KMS-11 (cell line): Measurements from ENCODE around the gene PHB1.

Experiments
- H2AFZ ChIP-seq: fragments of 200-600 bp; sonication (generic); 2 replicates; pipeline ENCODE4 v1.6.1; 2016; ENCODE audit warnings: antibody characterized with exemption, mixed run types, low read depth
- H3K27ac ChIP-seq: fragments of 200-600 bp; sonication (generic); 2 replicates; pipeline ENCODE4 v1.6.1; 2016; ENCODE audit warnings: mild to moderate bottlenecking, mixed run types
- H3K27me3 ChIP-seq: fragments of 200-600 bp; sonication (generic); 2 replicates; pipeline ENCODE4 v1.6.1; 2017; ENCODE audit warnings: mild to moderate bottlenecking, low read depth, mixed run types, moderate library complexity; ENCODE audit not compliant: insufficient read depth
- H3K36me3 ChIP-seq: fragments of 200-600 bp; sonication (generic); 2 replicates; pipeline ENCODE4 v1.6.1; 2017; ENCODE audit warnings: mild to moderate bottlenecking, mixed run types; ENCODE audit not compliant: insufficient read depth
- H3K4me1 ChIP-seq: fragments of 200-600 bp; sonication (generic); 2 replicates; pipeline ENCODE4 v1.6.1; 2016; ENCODE audit warnings: mild to moderate bottlenecking, low read depth, mixed run types; ENCODE audit not compliant: poor library complexity, severe bottlenecking
- H3K4me2 ChIP-seq: fragments of 200-600 bp; sonication (generic); 2 replicates; pipeline ENCODE4 v1.7.0; 2016; ENCODE audit warnings: mild to moderate bottlenecking, mixed run types
- H3K4me3 ChIP-seq: fragments of 200-600 bp; sonication (generic); IDR thresholded peaks from 2 replicates; pipeline ENCODE4 v1.6.1; 2017; ENCODE audit warnings: low read depth, low read length, mixed read lengths; ENCODE audit not compliant: insufficient read depth
- H3K79me2 ChIP-seq: fragments of 200-600 bp; sonication (generic); 2 replicates; pipeline ENCODE4 v1.6.1; 2016; ENCODE audit warnings: low read depth, mixed run types; ENCODE audit not compliant: insufficient read depth
- H3K9ac ChIP-seq: fragments of 200-600 bp; sonication (generic); 2 replicates; pipeline ENCODE4 v1.6.1; 2016; ENCODE audit warnings: mild to moderate bottlenecking, mixed run types
- H4K20me1 ChIP-seq: fragments of 200-600 bp; sonication (generic); 2 replicates; pipeline ENCODE4 v1.6.1; 2016; ENCODE audit warnings: mild to moderate bottlenecking, mixed run types; ENCODE audit not compliant: insufficient read depth
- TF ChIP-seq, protein P1 (sequence below): fragments of 200-600 bp; sonication (generic); conservative IDR thresholded peaks from 2 replicates; pipeline ENCODE4 v1.6.1; 2017; ENCODE audit warnings: low read depth, mild to moderate bottlenecking, antibody characterized with exemption, low read length, moderate library complexity, mixed read lengths

Gene PHB1

DNA sequence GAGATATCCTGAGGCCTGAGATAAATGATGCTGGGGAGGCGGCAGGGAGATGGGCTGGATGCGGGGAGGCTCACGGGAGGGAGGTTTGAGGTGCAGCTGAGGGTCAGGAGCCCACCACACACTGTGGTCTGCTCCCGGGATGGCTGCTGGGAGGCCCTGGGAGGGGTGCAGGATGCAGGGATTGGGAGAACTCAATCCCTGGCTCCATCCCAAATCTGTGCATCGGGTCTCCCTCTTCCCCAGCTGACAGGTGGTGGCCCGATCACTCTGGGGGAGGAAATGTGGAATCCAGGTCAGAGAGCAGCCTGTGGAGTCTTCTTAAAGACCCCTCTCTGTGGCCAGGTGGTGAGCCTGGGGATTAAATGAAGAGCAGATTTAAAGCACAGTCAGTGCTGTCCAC is 12.0 kb downstream of the PHB1 start:
- Histone ChIP-seq H3K27me3 (no peaks in the 10 kb centered on the region), H3K4me1 (peaks cover 8% of the 10 kb centered on the region), H3K36me3 (peaks cover 15% of the 10 kb centered on the region; the same call in 1 of the 2 replicates), H3K79me2 (no peaks in the 10 kb centered on the region), H3K27ac (no peak overlapping the region), H3K4me2 (no peak overlapping the region), H3K9ac (no peak overlapping the region), H2AFZ (no peak overlapping the region), H4K20me1 (no peaks in the 10 kb centered on the region), H3K4me3 (no peak overlapping the region)
- TF ChIP-seq, protein P1, sequence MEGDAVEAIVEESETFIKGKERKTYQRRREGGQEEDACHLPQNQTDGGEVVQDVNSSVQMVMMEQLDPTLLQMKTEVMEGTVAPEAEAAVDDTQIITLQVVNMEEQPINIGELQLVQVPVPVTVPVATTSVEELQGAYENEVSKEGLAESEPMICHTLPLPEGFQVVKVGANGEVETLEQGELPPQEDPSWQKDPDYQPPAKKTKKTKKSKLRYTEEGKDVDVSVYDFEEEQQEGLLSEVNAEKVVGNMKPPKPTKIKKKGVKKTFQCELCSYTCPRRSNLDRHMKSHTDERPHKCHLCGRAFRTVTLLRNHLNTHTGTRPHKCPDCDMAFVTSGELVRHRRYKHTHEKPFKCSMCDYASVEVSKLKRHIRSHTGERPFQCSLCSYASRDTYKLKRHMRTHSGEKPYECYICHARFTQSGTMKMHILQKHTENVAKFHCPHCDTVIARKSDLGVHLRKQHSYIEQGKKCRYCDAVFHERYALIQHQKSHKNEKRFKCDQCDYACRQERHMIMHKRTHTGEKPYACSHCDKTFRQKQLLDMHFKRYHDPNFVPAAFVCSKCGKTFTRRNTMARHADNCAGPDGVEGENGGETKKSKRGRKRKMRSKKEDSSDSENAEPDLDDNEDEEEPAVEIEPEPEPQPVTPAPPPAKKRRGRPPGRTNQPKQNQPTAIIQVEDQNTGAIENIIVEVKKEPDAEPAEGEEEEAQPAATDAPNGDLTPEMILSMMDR: no peak

DNA sequence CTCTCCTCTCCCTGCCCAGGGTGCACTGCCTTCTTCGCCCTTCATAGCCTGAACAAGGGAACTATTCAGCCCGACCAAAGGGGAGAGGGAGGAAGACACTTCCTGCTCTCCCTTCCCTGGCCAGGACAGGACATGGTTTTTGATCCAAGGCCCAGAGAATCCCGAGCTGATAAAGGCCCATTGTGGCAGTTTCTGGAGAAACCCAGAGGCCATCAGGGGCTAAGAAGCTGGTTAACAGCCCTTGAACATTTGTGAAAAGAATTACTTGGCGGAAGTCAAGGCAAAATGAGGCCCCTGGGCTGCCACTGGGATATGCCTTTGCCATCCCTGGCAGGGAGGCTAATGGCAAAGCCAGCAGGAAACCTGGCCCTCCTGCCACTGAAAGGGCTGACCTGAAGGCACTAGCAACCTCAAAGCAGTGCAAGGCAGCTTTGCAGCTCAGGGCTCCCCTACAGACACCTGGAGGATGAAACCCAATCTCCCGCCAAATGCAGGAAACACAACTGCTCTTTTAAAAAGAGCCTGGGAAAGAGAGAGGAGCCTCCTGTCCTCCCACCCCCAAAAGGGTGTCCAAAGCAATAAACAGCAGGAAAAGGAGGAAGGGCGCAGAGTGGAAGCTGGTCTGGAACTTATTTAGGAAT is 12.6 kb downstream of the PHB1 start:
- H3K9ac ChIP-seq: no peak overlapping the region
- no peak overlapping the region for H3K4me3 ChIP-seq
- no peak overlapping the region for H2AFZ ChIP-seq
- peaks cover 11% of the 10 kb centered on the region for H3K4me1 ChIP-seq
- no peak overlapping the region for H3K4me2 ChIP-seq
- H4K20me1 ChIP-seq: no peaks in the 10 kb centered on the region
- no peak overlapping the region for H3K27ac ChIP-seq
- no peaks in the 10 kb centered on the region for H3K27me3 ChIP-seq
- no peaks in the 10 kb centered on the region for H3K79me2 ChIP-seq
- TF ChIP-seq, protein P1: no peak
- peaks cover 15% of the 10 kb centered on the region; the same call in 1 of the 2 replicates for H3K36me3 ChIP-seq

DNA sequence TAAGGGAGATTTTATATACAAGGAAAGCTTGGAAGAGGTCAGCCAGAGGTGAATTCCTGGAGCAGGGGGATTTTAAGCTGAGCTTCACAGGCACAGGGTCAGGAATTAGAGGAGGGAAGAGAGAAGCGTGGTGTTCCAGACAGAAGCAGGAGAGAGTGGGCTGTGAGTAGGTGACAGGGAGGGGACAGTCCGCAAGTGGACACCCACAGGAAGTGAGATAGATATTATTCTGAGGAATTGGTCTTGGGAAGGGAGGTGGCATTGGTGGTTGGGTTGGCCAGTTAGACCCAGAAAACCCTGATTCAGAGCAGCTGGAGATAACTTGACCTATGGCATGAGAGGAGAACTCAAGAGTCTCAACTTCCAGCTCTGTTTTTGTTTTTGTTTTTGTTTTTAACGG is 14.7 kb downstream of the PHB1 start:
- Histone ChIP-seq H3K4me1 (peaks cover 12% of the 10 kb centered on the region), H3K9ac (no peak overlapping the region), H3K79me2 (no peaks in the 10 kb centered on the region), H2AFZ (no peak overlapping the region), H3K27me3 (no peaks in the 10 kb centered on the region), H3K27ac (no peak overlapping the region), H3K4me2 (no peak overlapping the region), H4K20me1 (no peaks in the 10 kb centered on the region), H3K4me3 (no peak overlapping the region), H3K36me3 (no peaks in the 10 kb centered on the region)
- TF ChIP-seq, protein P1: no peak

DNA sequence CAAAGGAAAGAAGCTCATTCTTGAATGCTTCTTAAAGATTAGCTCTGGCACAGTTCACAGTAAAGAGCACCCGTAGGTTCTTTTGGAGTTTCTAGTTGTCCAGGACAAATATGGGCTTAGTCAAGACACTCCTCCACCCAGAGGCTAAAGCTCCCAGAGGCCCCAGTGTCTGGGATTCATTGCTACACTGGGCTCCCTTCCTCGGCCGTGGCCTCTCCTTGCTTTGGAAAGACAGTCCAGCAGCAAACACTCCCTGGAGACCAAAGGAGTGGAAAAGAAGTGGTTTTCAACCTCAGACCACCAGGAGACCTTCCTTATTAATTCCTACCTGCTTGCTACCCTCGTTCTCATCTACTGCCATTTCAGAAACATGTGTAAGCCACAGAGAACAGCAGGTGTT is 17.1 kb downstream of the PHB1 start:
- no peaks in the 10 kb centered on the region for H3K36me3 ChIP-seq
- H3K27me3 ChIP-seq: no peaks in the 10 kb centered on the region

More for the DNA sequence above, 17.1 kb downstream of the PHB1 start:
- Histone ChIP-seq H3K79me2 (no peaks in the 10 kb centered on the region), H3K27ac (no peak overlapping the region), H3K4me3 (no peak overlapping the region), H3K4me1 (peaks cover 17% of the 10 kb centered on the region), H3K9ac (no peak overlapping the region), H4K20me1 (no peaks in the 10 kb centered on the region), H3K4me2 (no peak overlapping the region), H2AFZ (no peak overlapping the region)
- TF ChIP-seq, protein P1: no peak
